ENCODE measurements around the gene GNL1. TPM values are rescaled to one million over a fixed set of nuclear protein-coding genes. Genes with fewer than 3 reads are reported as not detected.
A peak's percentile ranks its signal among the peaks of the same experiment; 100 is the strongest.

Gene GNL1
- total and polyA plus RNA-seq, 8 donors = 52.5 to 108 (median 101) TPM

DNA sequence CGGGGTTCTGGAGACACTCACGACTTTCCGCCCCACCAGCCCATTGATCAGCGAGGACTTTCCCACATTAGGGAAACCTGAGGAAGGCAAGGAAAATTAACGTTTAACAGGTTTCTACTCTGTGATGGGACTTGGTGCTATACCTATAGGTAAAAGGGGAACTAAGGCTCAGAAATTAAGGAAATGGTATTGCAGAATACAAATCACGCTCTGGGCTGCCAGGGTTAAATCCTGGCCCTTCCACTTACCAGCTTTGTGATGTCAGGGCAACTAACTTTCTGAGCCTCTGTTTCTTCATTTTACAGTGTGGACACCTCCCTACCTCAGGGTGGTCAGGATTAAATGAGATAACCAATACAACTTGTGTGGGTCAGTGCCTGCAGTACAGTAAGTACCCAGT lies 8.8 kb downstream of the GNL1 start:
- peaks cover 0 to 67% of the 10 kb centered on the region in 2 donors for H3K36me3 ChIP-seq
- no peak for DNase-seq
- no peaks in the 10 kb centered on the region for H3K27me3 ChIP-seq
- peaks cover 0 to 13% of the 10 kb centered on the region in 2 donors for H3K4me1 ChIP-seq
- TF ChIP-seq, protein P1, sequence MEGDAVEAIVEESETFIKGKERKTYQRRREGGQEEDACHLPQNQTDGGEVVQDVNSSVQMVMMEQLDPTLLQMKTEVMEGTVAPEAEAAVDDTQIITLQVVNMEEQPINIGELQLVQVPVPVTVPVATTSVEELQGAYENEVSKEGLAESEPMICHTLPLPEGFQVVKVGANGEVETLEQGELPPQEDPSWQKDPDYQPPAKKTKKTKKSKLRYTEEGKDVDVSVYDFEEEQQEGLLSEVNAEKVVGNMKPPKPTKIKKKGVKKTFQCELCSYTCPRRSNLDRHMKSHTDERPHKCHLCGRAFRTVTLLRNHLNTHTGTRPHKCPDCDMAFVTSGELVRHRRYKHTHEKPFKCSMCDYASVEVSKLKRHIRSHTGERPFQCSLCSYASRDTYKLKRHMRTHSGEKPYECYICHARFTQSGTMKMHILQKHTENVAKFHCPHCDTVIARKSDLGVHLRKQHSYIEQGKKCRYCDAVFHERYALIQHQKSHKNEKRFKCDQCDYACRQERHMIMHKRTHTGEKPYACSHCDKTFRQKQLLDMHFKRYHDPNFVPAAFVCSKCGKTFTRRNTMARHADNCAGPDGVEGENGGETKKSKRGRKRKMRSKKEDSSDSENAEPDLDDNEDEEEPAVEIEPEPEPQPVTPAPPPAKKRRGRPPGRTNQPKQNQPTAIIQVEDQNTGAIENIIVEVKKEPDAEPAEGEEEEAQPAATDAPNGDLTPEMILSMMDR (IDR thresholded peaks at IDR 0.05) = no peak
- H3K27ac ChIP-seq = no peak overlapping the region
- no peak for ATAC-seq
- no peak overlapping the region for H3K4me3 ChIP-seq
- intact Hi-C loops (cut with DNase I) = loop anchor here in 1 of 2 donors (5.0 kb wide), 1 partner anchor 60 kb away; the partner anchor contains the start of gene HLA-E
- no peaks in the 10 kb centered on the region for H3K9me3 ChIP-seq

DNA sequence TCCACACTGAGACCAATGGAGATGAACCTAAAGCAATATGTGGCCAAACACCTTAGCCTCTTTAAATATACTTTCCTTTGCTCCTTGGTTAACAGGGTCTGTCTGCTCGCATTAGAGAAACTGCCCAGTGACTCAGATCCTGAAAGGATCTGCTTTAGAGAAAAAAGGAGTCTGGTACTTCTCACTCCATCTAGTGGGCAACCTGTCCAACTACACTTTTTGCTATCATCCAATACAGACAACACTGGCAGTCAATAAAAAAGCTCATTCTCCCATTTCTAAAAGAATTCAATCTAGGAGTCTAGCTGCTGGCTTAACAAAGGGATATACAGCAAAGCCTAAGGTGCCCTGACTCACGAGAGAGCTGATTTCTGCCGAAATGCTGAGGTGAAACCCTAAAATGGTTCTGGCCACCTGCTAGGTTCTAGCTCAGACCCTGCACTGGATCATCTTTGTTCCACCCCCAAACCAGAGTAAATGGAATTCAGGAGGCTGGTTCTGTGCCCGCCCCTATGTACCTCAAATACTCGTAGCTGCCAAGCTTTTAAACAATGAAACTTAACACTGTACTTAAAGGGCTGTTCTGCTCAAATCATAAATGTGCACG lies 11.5 kb downstream of the GNL1 start:
- H3K27me3 ChIP-seq = peaks cover 0 to 3% of the 10 kb centered on the region in 2 donors
- H3K4me1 ChIP-seq = peaks cover 5 to 23% of the 10 kb centered on the region in 2 donors
- ATAC-seq (peak; percentile 81), DNase-seq (peak in 1 of 4 donors; percentile 47)
- H3K27ac ChIP-seq = peak overlapping the region in 1 of 2 donors; percentile 42
- H3K36me3 ChIP-seq = peaks cover 0 to 41% of the 10 kb centered on the region in 2 donors
- TF ChIP-seq, protein P1 (IDR thresholded peaks at IDR 0.05) = peak; percentile 60 to 82
- intact Hi-C loops (cut with DNase I) = loop anchor here in 1 of 2 donors (5.0 kb wide), 1 partner anchor 57 kb away; the partner anchor contains the start of gene HLA-E
- H3K9me3 ChIP-seq = no peaks in the 10 kb centered on the region
- H3K4me3 ChIP-seq = no peak overlapping the region

DNA sequence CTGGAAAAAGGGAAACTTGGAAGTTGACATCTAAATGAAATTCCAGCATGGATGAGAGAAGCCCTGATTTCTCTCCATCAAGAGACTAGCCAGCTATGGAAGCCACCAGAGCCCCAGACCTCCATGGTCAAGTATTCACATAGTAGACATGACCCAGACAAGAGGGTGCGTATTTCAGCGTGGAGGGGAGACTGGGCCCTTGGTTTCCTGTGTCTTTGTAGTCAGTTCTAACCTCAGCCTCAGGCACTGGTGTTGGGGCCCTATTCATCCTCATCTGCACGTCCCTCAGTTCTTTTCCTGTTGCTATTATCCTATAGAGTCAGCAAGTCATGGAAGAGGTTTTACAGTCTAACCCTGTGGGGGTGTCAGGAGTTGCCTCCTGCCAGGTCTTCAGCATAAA lies 12.5 kb downstream of the GNL1 start:
- intact Hi-C loops (cut with DNase I) = no loop called here
- Histone ChIP-seq H3K27ac (peak overlapping the region; percentile 19 to 42), H3K9me3 (no peaks in the 10 kb centered on the region), H3K4me3 (no peak overlapping the region), H3K36me3 (peaks cover 0 to 32% of the 10 kb centered on the region in 2 donors), H3K27me3 (peaks cover 0 to 3% of the 10 kb centered on the region in 2 donors), H3K4me1 (peaks cover 5 to 23% of the 10 kb centered on the region in 2 donors)
- no peak for DNase-seq
- TF ChIP-seq, protein P1 (IDR thresholded peaks at IDR 0.05) = no peak
- ATAC-seq = no peak

DNA sequence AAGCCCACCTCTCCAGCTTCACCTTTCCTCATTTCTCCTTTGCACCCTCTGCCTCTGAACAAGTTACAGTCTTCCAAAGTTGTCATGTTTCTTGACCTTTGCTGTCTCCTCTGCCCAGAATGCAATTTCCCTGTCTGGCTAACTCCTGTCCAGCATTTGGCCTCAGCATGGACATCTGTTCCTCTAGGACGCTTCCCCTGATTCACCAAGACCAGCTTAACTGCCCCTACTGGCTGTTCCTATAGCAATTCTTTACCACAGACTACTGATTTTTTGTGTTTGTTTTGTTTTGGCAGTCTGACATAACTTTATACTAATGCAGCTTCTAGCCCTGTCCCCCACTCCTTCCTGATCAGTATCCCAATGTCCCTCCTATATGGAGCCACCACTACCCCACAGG lies 13.4 kb downstream of the GNL1 start:
- Histone ChIP-seq H3K4me3 (no peak overlapping the region), H3K36me3 (peaks cover 0 to 23% of the 10 kb centered on the region in 2 donors), H3K4me1 (peaks cover 5 to 23% of the 10 kb centered on the region in 2 donors), H3K9me3 (no peaks in the 10 kb centered on the region), H3K27me3 (peaks cover 0 to 3% of the 10 kb centered on the region in 2 donors), H3K27ac (peak overlapping the region; percentile 42 to 48)
- TF ChIP-seq, protein P1 (IDR thresholded peaks at IDR 0.05) = no peak
- ATAC-seq (no peak), DNase-seq (no peak)
- intact Hi-C loops (cut with DNase I) = no loop called here

DNA sequence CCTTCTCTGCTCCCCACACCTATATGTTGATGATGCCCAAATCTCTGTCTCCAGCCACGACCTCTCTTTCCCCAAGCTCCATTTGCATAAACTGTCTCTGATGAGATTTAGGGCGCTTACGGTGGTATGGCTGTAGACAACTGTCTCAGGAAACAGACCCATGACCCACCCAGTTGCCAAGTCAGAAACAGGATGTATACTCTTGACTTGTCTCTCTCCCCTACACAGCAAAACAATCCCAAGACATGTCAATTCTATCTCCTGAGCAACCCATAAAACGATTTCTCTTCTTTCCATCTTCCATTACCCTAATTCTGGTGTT lies 13.9 kb downstream of the GNL1 start:
- intact Hi-C loops (cut with DNase I) = no loop called here
- H3K27me3 ChIP-seq = peaks cover 0 to 3% of the 10 kb centered on the region in 2 donors
- no peaks in the 10 kb centered on the region for H3K9me3 ChIP-seq
- TF ChIP-seq, protein P1 (IDR thresholded peaks at IDR 0.05) = no peak
- peaks cover 5 to 23% of the 10 kb centered on the region in 2 donors for H3K4me1 ChIP-seq
- H3K27ac ChIP-seq = peak overlapping the region; percentile 42 to 48
- peaks cover 0 to 20% of the 10 kb centered on the region in 2 donors for H3K36me3 ChIP-seq
- DNase-seq (no peak), ATAC-seq (no peak)
- H3K4me3 ChIP-seq = peak overlapping the region in 1 of 2 donors; percentile 27
